BE2C (cell line): ENCODE measurements around the gene GGN.

Experiments
- DNase-seq: peaks from one replicate; pipeline ENCODE4 v3.0.0-alpha.2; 2020
- H3K27me3 ChIP-seq: fragments of 250-450 bp; sonication (Bioruptor Pico); 2 replicates; pipeline ENCODE4 v1.5.1; 2020; ENCODE audit warnings: mild to moderate bottlenecking
- H3K36me3 ChIP-seq: fragments of 250-450 bp; sonication (Bioruptor Pico); 2 replicates; pipeline ENCODE4 v1.5.1; 2020; ENCODE audit warnings: mild to moderate bottlenecking
- H3K4me1 ChIP-seq: fragments of 250-450 bp; sonication (Bioruptor Pico); 2 replicates; pipeline ENCODE4 v1.5.1; 2020
- H3K4me3 ChIP-seq: 2 replicates; pipeline ENCODE4 v1.5.1; 2011; ENCODE audit warnings: low read depth, low read length
- H3K9me3 ChIP-seq: fragments of 250-450 bp; sonication (Bioruptor Pico); 2 replicates; pipeline ENCODE4 v1.5.1; 2020
- CTCF ChIP-seq: IDR thresholded peaks from 2 replicates; pipeline ENCODE4 v1.5.1; 2012; ENCODE audit warnings: mild to moderate bottlenecking, low read depth, low read length

The GGN gene

GRCh38 chr19:38395381-38396114 is 7.7 kb upstream of the GGN start:
- H3K27me3 ChIP-seq, result no peaks in the 10 kb centered on the region
- no peaks in the 10 kb centered on the region for H3K36me3 ChIP-seq
- H3K9me3 ChIP-seq, result no peaks in the 10 kb centered on the region
- no peak for DNase-seq
- no peak for TF ChIP-seq CTCF
- no peak overlapping the region for H3K4me3 ChIP-seq
- no peaks in the 10 kb centered on the region for H3K4me1 ChIP-seq

- Histone ChIP-seq H3K4me1 (no peaks in the 10 kb centered on the region), H3K4me3 (no peak overlapping the region), H3K27me3 (no peaks in the 10 kb centered on the region), H3K9me3 (no peaks in the 10 kb centered on the region), H3K36me3 (no peaks in the 10 kb centered on the region)
- no peak for DNase-seq
- TF ChIP-seq CTCF, result no peak
Observed at GRCh38 chr19:38394488-38394887, 6.7 kb upstream of the GGN start.

- Histone ChIP-seq H3K9me3 (no peaks in the 10 kb centered on the region), H3K36me3 (no peaks in the 10 kb centered on the region), H3K4me3 (no peak overlapping the region), H3K27me3 (no peaks in the 10 kb centered on the region), H3K4me1 (no peaks in the 10 kb centered on the region; the same call in 1 of the 2 replicates)
- no peak for DNase-seq
- no peak for TF ChIP-seq CTCF
Observed at GRCh38 chr19:38392707-38393308, 5.0 kb upstream of the GGN start.

- Histone ChIP-seq H3K4me3 (no peak overlapping the region), H3K36me3 (no peaks in the 10 kb centered on the region), H3K27me3 (no peaks in the 10 kb centered on the region), H3K9me3 (no peaks in the 10 kb centered on the region), H3K4me1 (no peaks in the 10 kb centered on the region; the same call in 1 of the 2 replicates)
- TF ChIP-seq CTCF, result no peak
- DNase-seq, result no peak
Observed at GRCh38 chr19:38391911-38392464, 4.2 kb upstream of the GGN start.

- no peak overlapping the region for H3K4me3 ChIP-seq
- no peaks in the 10 kb centered on the region for H3K9me3 ChIP-seq
- TF ChIP-seq CTCF, result no peak
- H3K36me3 ChIP-seq, result no peaks in the 10 kb centered on the region
- no peaks in the 10 kb centered on the region for H3K27me3 ChIP-seq
- no peaks in the 10 kb centered on the region; the same call in 1 of the 2 replicates for H3K4me1 ChIP-seq
- no peak for DNase-seq
Observed at GRCh38 chr19:38389957-38390924, 2.4 kb upstream of the GGN start.
